WTC11 (cell line): ENCODE data around the gene MRPS27.

Experiments used
- CBFB ChIP-seq: sonication (generic); formaldehyde crosslinking; IDR thresholded peaks from 2 replicates; pipeline ENCODE4 v1.8.1; 2022; ENCODE audit warnings: mild to moderate bottlenecking, low read depth, missing genetic modification reagents
- TP53 ChIP-seq: sonication (generic); formaldehyde crosslinking; IDR thresholded peaks from 2 replicates; pipeline ENCODE4 v1.8.1; 2023; ENCODE audit warnings: mild to moderate bottlenecking, missing genetic modification reagents
- TF ChIP-seq, protein P1 (sequence below): fragments of 250-450 bp; sonication (Bioruptor Pico); conservative IDR thresholded peaks from 2 replicates; pipeline ENCODE4 v1.9.0; 2021; ENCODE audit warnings: mild to moderate bottlenecking

DNA sequence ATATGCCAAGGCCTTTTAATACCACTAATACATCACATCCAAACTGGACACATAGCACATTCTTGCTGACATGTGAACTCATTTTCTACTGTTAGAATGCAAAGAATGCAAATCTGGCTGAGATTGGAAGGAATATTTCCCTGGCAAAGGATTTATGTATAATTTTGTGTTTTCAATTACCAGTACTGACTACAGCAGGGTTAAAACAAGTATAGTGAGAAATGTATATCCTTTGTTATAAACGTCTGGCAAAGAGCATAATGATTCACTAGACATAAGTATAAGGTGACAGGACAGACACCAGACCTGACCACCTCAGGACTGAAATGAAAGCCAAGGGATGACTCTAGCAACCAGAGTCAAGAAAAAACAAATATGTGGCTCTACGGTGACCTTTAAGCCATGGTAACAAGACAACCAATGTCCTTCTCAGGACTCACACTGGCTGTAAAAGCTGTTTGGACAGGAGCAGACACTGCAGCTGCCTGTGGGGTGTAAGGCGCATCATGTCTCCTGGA lies 95.0 kb downstream of the MRPS27 start:
- no peak for TF ChIP-seq TP53 (CRISPR knock-in tag)
- TF ChIP-seq CBFB (CRISPR knock-in tag): no peak
- TF ChIP-seq, protein P1, sequence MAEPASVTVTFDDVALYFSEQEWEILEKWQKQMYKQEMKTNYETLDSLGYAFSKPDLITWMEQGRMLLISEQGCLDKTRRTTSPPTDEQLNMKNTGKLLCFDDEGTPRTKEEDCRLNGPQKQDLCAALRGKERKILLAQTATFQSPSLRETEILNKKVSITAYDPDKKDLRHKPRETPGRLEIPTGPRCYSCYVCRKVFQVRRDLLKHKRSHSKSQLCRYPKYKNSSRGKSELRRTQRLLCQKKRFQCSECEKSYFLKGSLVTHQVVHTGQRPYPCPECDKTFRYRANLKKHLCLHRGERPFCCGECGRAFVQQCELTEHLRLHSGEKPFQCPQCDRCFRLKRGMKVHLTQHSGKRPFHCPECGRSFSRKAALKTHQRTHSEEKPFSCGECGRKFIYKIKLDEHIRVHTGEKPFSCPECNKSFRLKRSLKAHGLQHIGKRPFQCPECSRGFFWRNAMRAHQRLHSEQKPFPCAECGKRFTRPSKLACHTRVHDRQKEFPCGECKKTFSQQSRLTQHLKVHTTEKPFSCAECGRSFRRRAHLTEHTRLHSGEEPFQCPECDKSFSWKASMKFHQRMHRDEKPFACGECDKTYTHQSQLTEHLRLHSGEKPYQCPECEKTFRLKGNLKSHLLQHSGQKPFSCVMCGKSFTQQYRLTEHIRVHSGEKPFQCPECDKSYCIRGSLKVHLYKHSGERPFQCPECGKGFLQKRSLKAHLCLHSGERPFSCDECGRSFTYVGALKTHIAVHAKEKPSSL (CRISPR knock-in tag): no peak
